Measurements from ENCODE around the gene KDM4F.

DNA sequence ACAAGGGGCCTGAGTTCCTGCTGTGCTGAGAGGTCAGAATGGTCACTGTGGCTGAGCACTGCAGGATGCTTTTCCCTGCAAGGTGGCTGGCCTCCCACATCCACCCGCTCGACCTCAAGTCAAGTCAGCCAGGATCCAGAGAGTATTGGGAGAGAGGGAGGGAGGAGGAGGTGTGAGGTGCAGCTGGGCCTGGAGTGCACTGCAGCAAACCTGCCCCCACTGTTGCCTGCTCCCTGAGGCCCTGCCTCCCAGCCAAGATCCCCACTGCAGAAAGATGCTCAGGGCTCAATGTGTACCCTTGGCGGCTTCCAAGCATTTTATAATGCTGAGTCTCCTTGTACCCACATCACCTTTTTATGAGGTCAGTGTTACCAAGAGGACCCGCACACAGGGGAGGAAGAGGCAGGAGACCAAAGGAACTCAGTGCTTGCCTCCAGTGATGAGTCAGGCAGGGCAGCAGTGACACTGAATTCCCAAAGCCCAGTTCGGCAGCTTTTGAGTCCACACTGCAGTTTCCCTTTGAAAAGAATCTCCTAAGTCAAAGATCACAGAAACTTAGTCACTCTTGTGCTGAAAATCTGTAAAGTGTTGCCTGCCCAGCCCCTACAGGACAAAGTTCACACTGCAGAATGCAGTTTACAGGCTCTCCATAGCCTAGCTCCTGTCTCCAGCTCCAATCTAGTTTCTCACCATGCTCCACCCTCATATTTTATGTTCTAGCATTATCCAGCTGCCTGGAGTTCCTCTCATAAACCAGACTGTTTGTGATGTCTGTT lies 43.5 kb downstream of the KDM4F start:
- TF ChIP-seq POLR2A (IDR thresholded peaks at IDR 0.05; ENCODE audit: low read depth, low read length): no peak
- TF ChIP-seq TAF1 (IDR thresholded peaks at IDR 0.05; ENCODE audit: low read depth, low read length): no peak
- TF ChIP-seq POLR2AphosphoS5 (IDR thresholded peaks at IDR 0.05; ENCODE audit: low read depth, low read length): no peak
- TF ChIP-seq SPI1 (IDR thresholded peaks at IDR 0.05; ENCODE audit: low read depth, low read length): no peak
